ENCODE data around the gene PDCD6IP.
"Not testable (repeated sequence)": the region's sequence is repeated elsewhere in the genome, so short reads cannot be mapped to it uniquely, and the experiment has no call there.

The PDCD6IP gene

DNA sequence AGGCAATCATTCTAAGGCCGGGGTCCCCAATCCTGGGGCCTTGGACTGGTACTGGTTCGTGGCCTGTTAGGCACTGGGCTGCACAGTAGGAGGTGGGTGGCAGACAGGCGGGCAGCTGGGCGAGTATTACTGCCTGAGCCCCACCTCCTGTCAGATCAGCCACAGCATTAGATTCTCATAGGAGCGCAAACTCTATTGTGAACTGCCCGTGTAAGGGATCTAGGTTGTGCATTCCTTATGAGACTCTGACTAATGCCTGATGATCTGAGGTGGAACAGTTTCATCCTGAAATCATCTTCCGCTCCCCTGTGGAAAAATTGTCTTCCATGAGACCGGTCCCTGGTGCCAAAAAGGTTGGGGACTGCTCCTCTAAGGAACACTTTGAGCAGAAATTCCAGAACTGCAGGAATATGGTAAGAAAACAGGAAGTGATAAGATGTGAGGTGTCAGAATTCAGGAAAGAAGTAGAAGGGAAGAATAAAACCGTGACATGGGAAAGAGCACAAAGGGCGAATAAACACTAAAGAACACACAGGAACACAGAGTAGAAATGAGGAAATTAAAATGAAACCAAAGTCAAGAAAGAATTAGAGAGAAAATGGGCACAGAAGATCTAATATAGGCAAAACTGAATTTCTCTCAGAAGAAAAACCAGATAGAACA lies 57.6 kb downstream of the PDCD6IP start:
- DNase-seq, result no peak
- H3K4me3 Mint-ChIP-seq, result no peak overlapping the region
- peaks cover 30% of the 10 kb centered on the region for H3K4me1 Mint-ChIP-seq
- no peaks in the 10 kb centered on the region for H3K27me3 Mint-ChIP-seq
- ATAC-seq, result peak; percentile 72
- H3K27ac Mint-ChIP-seq, result peak overlapping the region; percentile 71
- H3K9me3 Mint-ChIP-seq, result no peaks in the 10 kb centered on the region
- H3K36me3 Mint-ChIP-seq (ENCODE audit: low read depth), result peaks cover 51% of the 10 kb centered on the region

DNA sequence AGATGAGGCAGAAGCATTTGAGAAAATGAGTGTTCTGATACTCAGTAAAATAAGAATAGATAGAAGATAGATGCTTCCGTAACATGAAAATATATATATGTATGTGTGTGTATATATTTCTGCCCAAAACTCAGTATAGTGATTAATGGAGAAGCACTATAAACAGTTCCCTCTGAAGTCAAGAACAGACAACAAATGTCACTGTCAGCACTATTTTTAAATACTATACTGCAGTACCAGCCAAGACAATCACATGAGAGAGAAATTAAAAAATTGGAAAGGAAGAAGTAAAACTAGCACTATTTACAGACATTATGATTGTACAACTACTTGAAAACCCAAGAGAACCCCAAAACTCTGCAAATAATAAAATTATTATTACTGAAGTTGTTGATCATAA lies 59.3 kb downstream of the PDCD6IP start:
- not testable (repeated sequence) for H3K4me3 Mint-ChIP-seq, H3K9me3 Mint-ChIP-seq, DNase-seq, H3K27me3 Mint-ChIP-seq, ATAC-seq, H3K27ac Mint-ChIP-seq
- H3K4me1 Mint-ChIP-seq, result peaks cover 25% of the 10 kb centered on the region
- peaks cover 53% of the 10 kb centered on the region for H3K36me3 Mint-ChIP-seq (ENCODE audit: low read depth)

DNA sequence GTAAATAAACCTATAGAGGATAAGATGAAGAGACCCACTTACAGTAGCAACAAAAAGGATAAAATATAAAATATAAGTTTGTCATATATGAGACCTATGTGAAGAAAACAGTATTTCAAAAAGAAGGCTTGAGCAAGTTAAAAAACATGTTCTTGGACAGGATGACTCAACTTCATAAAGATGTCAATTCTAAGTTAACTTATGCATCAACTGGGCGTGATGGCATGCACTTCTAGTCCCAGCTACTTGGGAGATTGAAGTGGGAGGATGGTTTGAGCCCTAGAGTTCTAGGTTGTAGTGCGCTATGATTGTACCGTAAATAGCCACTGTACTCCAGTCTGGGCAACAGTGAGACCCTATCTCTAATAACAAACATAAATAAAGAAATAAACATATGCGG lies 59.7 kb downstream of the PDCD6IP start:
- Mint-ChIP-seq H3K4me3 (no peak overlapping the region), H3K4me1 (peaks cover 25% of the 10 kb centered on the region), H3K27me3 (no peaks in the 10 kb centered on the region), H3K36me3 (ENCODE audit: low read depth) (peaks cover 53% of the 10 kb centered on the region), H3K27ac (no peak overlapping the region), H3K9me3 (no peaks in the 10 kb centered on the region)
- DNase-seq (no peak), ATAC-seq (no peak)

DNA sequence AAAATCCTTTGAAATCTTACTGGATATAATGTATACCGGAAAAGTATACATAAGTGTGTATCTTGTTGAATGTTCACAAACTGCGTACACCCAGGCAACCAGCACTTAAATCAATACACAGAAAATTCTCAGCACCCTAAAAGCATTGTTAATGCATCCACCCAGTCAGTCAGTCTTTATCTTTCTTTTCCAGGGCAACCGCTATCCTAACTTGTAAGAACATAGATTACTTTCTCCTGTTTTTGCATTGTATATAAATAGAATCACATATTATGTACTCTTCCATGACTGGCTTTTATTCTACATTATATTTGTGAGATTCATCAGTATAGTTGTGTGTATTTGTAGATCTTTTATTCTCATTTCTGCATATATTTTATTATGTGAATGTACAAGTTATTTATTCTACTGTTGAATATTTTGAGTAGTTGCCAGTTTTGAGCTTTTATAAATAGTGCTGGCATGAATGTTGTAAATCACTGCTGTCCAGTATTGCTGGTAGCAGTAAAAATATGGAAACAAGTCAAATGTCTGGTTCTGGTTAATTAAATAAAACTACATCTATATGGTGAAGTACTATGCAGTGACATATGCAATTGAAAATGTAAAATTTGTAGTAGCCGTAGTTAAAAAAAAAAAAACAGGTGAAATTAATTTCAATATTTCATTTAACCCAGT lies 62.1 kb downstream of the PDCD6IP start:
- Mint-ChIP-seq H3K36me3 (ENCODE audit: low read depth) (peaks cover 52% of the 10 kb centered on the region), H3K9me3 (no peaks in the 10 kb centered on the region), H3K4me3 (no peak overlapping the region), H3K27me3 (no peaks in the 10 kb centered on the region), H3K4me1 (peaks cover 9% of the 10 kb centered on the region), H3K27ac (no peak overlapping the region)
- ATAC-seq (no peak), DNase-seq (no peak)

DNA sequence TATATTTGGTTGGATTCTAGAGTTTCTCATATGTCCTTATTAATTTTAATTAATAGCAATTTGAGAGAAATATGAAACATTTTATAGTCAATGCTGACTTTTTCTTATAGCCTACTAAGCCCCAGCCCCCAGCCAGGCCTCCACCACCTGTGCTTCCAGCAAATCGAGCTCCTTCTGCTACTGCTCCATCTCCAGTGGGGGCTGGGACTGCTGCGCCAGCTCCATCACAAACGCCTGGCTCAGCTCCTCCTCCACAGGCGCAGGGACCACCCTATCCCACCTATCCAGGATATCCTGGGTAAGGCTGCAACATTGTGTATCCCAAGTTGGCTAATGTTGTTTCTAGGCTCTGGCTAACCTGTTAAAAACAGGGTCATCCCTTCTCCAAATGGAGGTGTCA lies 66.7 kb downstream of the PDCD6IP start:
- Mint-ChIP-seq H3K4me3 (no peak overlapping the region), H3K27me3 (no peaks in the 10 kb centered on the region), H3K36me3 (ENCODE audit: low read depth) (peaks cover 26% of the 10 kb centered on the region), H3K9me3 (no peaks in the 10 kb centered on the region), H3K4me1 (peaks cover 12% of the 10 kb centered on the region), H3K27ac (no peak overlapping the region)
- ATAC-seq (no peak), DNase-seq (no peak)

DNA sequence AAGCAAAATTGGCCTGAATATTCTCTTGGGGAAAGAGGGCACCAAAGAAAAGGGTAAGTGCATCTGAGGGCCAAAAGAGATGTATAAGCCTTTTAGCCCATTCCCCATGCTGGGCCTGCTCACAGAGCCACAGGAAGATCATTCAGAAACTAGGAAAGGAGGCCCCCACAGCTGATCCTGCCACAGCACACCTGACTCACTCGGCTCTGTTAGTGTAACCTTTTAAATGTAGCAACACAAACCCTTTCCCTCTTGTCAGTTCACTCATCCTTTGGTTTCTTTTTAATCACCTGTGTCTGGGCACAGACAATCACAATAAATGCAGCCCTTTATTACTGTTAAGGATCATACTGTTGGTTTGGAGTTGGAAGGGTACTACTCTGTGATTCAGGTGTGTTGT lies 69.9 kb downstream of the PDCD6IP start:
- no peaks in the 10 kb centered on the region for H3K27me3 Mint-ChIP-seq
- no peak for DNase-seq
- no peak overlapping the region for H3K4me3 Mint-ChIP-seq
- H3K36me3 Mint-ChIP-seq (ENCODE audit: low read depth), result peaks cover 11% of the 10 kb centered on the region
- ATAC-seq, result peak; percentile 91
- H3K4me1 Mint-ChIP-seq, result peaks cover 12% of the 10 kb centered on the region
- peak overlapping the region; percentile 25 for H3K27ac Mint-ChIP-seq
- H3K9me3 Mint-ChIP-seq, result no peaks in the 10 kb centered on the region

DNA sequence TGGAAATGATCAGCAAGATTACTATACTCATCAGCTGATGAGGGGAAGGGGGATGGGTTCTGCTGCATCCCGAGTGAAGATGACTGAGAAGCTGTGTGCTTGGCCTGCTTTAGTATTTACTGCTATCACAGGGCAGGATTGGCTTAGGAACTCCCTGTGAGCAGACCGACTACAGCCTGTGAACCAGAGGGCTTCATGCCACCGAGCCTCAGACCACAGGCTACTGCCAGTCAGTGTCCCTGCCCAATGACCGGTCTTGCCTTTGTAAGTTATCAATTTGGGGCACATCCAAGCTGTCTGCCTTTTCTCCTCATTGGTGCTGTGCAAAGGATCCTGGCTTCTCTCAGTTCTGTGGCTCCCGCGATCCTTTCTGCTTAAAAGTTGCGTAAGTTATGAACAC lies 71.5 kb downstream of the PDCD6IP start:
- H3K9me3 Mint-ChIP-seq, result no peaks in the 10 kb centered on the region
- peaks cover 12% of the 10 kb centered on the region for H3K4me1 Mint-ChIP-seq
- peaks cover 2% of the 10 kb centered on the region for H3K36me3 Mint-ChIP-seq (ENCODE audit: low read depth)
- no peak overlapping the region for H3K4me3 Mint-ChIP-seq
- H3K27me3 Mint-ChIP-seq, result no peaks in the 10 kb centered on the region
- ATAC-seq, result no peak
- no peak overlapping the region for H3K27ac Mint-ChIP-seq
- DNase-seq, result no peak

DNA sequence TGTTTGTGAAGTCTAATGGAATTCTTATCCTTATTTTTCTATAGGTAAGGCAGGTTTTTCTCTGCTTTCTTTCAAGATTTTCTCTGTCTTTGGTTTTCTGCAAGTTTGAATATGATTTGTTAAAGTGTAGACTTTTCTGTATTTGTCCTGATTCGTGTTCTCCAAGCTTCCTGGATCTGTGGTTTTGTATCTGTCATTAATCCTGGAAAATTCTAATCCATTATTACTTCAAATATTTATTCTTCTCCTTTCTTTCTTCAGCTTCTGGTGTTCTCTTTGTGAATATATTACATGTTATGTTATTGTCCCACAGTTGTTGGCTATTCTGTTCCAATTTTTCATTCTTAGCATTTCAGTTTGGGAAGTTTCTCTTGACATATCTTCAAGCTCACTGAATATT lies 76.4 kb downstream of the PDCD6IP start:
- ATAC-seq (no peak), DNase-seq (no peak)
- Mint-ChIP-seq H3K27ac (no peak overlapping the region), H3K9me3 (no peaks in the 10 kb centered on the region), H3K4me3 (no peak overlapping the region), H3K36me3 (ENCODE audit: low read depth) (no peaks in the 10 kb centered on the region), H3K4me1 (no peaks in the 10 kb centered on the region), H3K27me3 (no peaks in the 10 kb centered on the region)

DNA sequence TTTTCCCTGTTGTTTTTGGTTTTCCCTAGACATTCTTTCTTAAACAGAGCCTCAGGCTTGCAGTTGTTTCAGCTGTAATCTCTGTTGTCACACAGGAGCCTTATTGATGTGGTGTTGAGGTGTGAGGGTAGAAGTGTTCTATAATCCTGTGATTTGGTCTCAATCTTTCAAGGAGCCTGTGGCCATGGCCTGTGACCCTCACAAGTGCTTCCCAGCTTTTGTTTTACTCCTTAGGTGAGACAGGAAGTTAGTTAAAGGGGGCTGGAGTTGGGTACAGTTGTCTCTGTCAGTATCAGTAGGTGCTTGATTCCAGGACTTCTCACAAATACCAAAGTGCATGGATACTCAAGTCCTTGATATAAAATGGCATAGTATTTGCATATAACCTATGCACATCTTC lies 77.2 kb downstream of the PDCD6IP start:
- Mint-ChIP-seq H3K9me3 (no peaks in the 10 kb centered on the region), H3K4me1 (no peaks in the 10 kb centered on the region), H3K4me3 (no peak overlapping the region), H3K36me3 (ENCODE audit: low read depth) (no peaks in the 10 kb centered on the region), H3K27me3 (no peaks in the 10 kb centered on the region), H3K27ac (no peak overlapping the region)
- no peak for DNase-seq
- no peak for ATAC-seq

DNA sequence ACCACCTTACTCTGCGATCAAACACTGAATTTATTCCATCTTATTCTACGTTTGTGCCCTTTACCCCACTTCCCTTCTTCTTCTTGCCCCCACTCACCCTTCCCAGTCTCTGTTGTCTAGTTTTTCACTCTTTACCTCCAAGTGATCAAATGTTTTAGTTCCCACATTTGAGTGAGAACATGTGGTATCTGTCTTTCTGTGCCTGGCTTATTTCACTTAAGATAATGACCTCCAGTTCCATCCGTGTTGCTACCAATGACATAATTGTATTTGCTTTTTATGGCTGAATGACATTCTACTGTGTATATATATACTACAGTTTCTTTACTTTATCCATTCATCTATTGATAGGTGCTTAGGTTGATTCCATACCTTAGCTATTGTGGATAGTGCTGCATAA lies 78.8 kb downstream of the PDCD6IP start:
- no peaks in the 10 kb centered on the region for H3K9me3 Mint-ChIP-seq
- no peaks in the 10 kb centered on the region for H3K4me1 Mint-ChIP-seq
- H3K36me3 Mint-ChIP-seq (ENCODE audit: low read depth), result no peaks in the 10 kb centered on the region
- H3K27me3 Mint-ChIP-seq, result no peaks in the 10 kb centered on the region
- DNase-seq (no peak), ATAC-seq (no peak)
- no peak overlapping the region for H3K27ac Mint-ChIP-seq
- H3K4me3 Mint-ChIP-seq, result no peak overlapping the region

DNA sequence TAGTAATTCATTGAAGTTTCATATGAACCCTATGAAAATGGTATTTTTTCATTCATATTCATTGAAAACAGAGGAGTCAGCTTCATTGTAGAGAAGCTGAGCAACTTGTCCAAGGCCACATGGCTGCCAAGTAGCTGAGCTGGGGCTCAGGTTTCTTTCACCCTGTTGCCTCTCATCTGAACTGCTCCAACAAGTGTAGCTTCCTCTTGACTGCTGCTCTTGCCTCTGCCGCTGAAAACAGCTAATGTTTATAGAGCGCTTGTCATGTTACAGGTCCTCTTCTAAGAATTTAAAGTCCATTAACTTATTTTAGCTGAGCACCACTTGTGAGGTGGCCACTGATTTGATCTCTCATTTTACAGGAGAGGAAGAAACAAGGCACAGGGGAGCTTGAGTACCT lies 81.1 kb downstream of the PDCD6IP start:
- Mint-ChIP-seq H3K4me3 (no peak overlapping the region), H3K27me3 (no peaks in the 10 kb centered on the region), H3K9me3 (no peaks in the 10 kb centered on the region), H3K27ac (no peak overlapping the region), H3K36me3 (ENCODE audit: low read depth) (no peaks in the 10 kb centered on the region), H3K4me1 (peaks cover 4% of the 10 kb centered on the region)
- ATAC-seq (no peak), DNase-seq (no peak)

DNA sequence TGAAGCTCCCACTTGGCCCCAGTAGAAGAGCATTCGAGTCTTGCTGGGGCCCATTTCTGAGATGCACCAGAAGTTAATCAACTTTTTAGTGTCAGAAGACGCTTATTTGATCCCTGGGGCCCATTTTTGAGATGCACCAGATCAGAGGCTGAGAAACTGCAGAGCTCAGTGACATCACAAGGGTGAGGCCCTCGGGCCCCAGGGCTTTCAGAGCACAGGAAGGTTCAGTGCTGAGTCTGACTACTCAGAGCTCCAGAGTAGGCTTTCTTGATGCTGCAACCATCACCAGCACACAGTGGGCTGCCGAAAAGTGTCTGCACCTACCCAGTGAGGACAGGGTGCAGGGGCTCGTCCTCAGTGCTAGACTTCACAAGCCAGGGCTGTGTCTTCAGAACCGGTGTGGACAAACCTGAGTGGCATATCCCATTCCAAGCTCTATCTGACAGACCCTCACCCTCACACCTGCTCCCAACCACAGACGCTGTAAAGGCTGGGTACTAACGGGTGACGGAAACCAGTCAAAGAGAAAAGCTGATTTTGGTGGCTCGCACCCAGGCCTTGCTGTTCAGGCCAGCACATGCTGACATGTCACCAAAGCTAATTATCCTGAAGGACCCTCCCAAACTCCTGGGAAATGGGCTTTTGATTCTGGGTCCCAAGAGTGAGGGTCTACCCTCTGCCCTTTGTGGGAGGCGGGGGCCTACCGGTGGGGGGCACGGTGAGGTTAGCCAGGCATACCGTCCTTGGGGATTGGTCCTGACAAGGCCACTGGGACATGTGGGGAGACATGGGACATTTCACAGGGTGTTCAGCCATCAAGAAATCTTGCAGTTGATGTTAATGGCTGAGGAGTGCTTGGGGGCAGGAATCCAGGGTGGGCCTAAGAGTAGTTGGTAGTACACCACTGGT lies 83.0 kb downstream of the PDCD6IP start:
- peaks cover 4% of the 10 kb centered on the region for H3K4me1 Mint-ChIP-seq
- no peaks in the 10 kb centered on the region for H3K9me3 Mint-ChIP-seq
- H3K27ac Mint-ChIP-seq, result no peak overlapping the region
- H3K36me3 Mint-ChIP-seq (ENCODE audit: low read depth), result no peaks in the 10 kb centered on the region
- no peak overlapping the region for H3K4me3 Mint-ChIP-seq
- ATAC-seq, result no peak
- no peak for DNase-seq
- no peaks in the 10 kb centered on the region for H3K27me3 Mint-ChIP-seq

DNA sequence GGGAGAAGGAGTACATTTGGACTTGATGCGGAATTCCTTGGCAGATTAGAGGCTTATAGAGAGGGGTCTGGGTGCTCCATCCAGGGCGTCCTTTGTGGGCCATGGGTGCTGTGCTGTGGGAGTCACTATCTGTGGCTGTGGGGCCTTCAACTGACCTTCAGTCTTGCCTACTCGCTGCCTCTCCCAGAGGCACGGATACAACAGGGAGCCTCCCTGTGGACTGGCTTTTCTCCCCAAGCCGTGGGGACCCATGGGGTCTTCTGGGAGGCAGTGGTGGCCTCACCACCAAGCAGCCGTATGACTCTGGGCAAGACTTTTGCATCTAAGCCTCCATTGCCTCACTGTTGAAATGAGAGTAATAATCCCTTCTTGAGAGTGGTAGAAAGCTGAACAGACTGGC lies 83.9 kb downstream of the PDCD6IP start:
- Mint-ChIP-seq H3K27ac (no peak overlapping the region), H3K27me3 (no peaks in the 10 kb centered on the region), H3K36me3 (ENCODE audit: low read depth) (no peaks in the 10 kb centered on the region), H3K9me3 (no peaks in the 10 kb centered on the region), H3K4me1 (peaks cover 4% of the 10 kb centered on the region), H3K4me3 (no peak overlapping the region)
- DNase-seq (no peak), ATAC-seq (no peak)

DNA sequence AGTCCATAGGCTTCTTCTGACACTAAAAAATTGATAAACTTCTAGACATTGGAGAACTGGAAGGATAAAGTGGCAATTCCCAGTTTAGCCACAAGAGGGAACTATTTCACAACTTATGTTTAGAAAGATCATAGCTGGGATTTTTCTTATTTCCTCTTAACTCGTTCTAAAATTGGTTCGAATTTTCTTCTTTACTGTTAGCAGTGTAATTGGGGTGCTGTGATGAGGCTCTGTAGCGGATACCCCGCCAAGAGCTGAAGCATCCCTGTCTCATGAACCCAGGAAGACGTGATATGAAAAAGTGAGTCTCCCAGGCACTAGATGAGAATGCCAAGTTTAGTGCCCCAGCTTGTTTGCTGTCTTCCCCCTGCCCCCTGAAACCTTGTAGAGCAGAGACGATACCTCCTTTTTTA lies 85.1 kb downstream of the PDCD6IP start:
- Mint-ChIP-seq H3K4me1 (peaks cover 4% of the 10 kb centered on the region), H3K9me3 (no peaks in the 10 kb centered on the region), H3K27me3 (no peaks in the 10 kb centered on the region), H3K27ac (no peak overlapping the region), H3K36me3 (ENCODE audit: low read depth) (no peaks in the 10 kb centered on the region), H3K4me3 (no peak overlapping the region)
- no peak for DNase-seq
- no peak for ATAC-seq

All from activated naive CD8-positive, alpha-beta T cell treated with anti-CD3 and anti-CD28 coated beads, Interleukin-2, amount 50 U/mL, for 24 hours (primary cell).